OCI-LY3 (cell line): ENCODE results near the gene FAAP100.

Experiments
- H2AFZ ChIP-seq: fragments of 200-600, 300-600 bp; shearing (Covaris generic); 2 replicates; pipeline ENCODE4 v1.6.0; 2014; ENCODE audit warnings: antibody characterized with exemption, low read depth, low read length
- H3K27ac ChIP-seq: fragments of 200-600, 300-600 bp; sonication (generic); 2 replicates; pipeline ENCODE4 v1.5.1; 2014; ENCODE audit warnings: mild to moderate bottlenecking, low read length, moderate library complexity, mixed read lengths
- H3K27me3 ChIP-seq: fragments of 200-600, 300-600 bp; sonication (generic); 2 replicates; pipeline ENCODE4 v1.6.1; 2014; ENCODE audit warnings: low read depth, low read length, mixed read lengths
- H3K36me3 ChIP-seq: fragments of 200-600, 300-600 bp; sonication (generic); replicated peaks from 2 replicates; pipeline ENCODE3; 2014; ENCODE audit warnings: low read depth, low read length, mixed read lengths
- H3K4me1 ChIP-seq: fragments of 300-600, 200-600 bp; sonication (generic); 2 replicates; pipeline ENCODE4 v1.6.1; 2014; ENCODE audit warnings: low read length, mixed read lengths
- H3K4me2 ChIP-seq: fragments of 200-600, 300-600 bp; sonication (generic); 2 replicates; pipeline ENCODE4 v1.6.1; 2014; ENCODE audit warnings: low read length, mixed read lengths
- H3K4me3 ChIP-seq: fragments of 300-600, 200-600 bp; sonication (generic); 2 replicates; pipeline ENCODE4 v1.5.1; 2014; ENCODE audit warnings: antibody characterized with exemption, mild to moderate bottlenecking, low read length, moderate library complexity
- H3K79me2 ChIP-seq: fragments of 300-600, 200-600 bp; shearing (Covaris generic); 2 replicates; pipeline ENCODE4 v1.6.1; 2014; ENCODE audit warnings: mild to moderate bottlenecking, low read length, mixed read lengths
- H3K9ac ChIP-seq: fragments of 300-600, 200-600 bp; shearing (Covaris generic); 2 replicates; pipeline ENCODE4 v1.6.0; 2014; ENCODE audit warnings: mild to moderate bottlenecking, low read length, moderate library complexity
- H3K9me3 ChIP-seq: fragments of 200-600, 300-600 bp; shearing (Covaris generic); 2 replicates; pipeline ENCODE4 v1.6.1; 2014; ENCODE audit warnings: low read length, mixed read lengths; ENCODE audit not compliant: insufficient read depth
- H4K20me1 ChIP-seq: fragments of 200-600, 300-600 bp; sonication (generic); 2 replicates; pipeline ENCODE4 v1.6.1; 2016; ENCODE audit warnings: low read length, mixed read lengths; ENCODE audit not compliant: insufficient read depth
- CTCF ChIP-seq: fragments of 200-600, 300-600 bp; sonication (generic); IDR thresholded peaks from 2 replicates; pipeline ENCODE4 v1.5.1; 2014; ENCODE audit warnings: antibody characterized with exemption, low read length, low read depth
- EZH2phosphoT487 ChIP-seq: fragments of 200-600 bp; shearing (Covaris generic); IDR thresholded peaks from 2 replicates; pipeline ENCODE4 v1.6.1; 2018; ENCODE audit warnings: antibody characterized with exemption, mixed run types, low read depth

Gene FAAP100

DNA sequence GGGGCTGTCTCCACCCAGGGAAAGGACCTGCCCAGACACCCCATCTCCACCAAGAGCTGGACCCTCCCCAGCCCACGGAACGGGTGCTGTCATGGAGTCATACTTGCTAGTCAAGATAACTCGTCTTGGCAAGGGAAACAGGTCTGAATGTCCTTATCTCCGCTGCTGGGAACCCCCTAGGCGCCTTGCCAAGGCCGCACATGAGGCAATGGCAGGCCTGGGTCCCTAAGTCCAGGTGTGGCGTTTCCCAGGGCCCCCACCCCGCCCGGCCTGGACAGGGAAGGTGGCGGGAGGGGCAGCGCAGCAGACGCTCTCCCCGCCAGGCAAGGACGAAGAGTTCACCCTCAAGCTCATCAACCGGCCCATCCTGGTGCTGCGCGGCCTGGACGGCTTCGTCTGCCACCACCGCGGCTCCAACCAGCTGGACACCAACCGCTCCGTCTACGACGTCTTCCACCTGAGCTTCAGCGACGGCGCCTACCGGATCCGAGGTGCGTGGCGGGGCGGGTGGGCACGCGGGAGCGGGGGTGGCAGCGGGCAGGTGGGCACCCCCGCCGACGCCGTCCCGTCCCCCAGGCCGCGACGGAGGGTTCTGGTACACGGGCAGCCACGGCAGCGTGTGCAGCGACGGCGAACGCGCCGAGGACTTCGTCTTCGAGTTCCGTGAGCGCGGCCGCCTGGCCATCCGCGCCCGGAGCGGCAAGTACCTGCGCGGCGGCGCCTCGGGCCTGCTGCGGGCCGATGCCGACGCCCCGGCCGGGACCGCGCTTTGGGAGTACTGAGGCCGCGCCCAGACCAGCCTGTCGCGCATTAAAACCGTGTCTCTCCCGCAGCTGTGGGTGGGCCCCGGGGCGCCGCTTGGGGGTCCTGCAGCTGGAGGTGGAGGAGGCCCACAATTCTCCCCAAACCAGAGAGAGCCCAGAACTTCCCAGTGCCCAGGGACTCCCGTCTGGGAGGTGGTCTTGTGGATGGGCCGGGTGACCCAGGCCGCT, 15.6 kb downstream of the FAAP100 start:
- Histone ChIP-seq H2AFZ (no peak overlapping the region), H3K4me3 (no peak overlapping the region), H3K4me2 (no peak overlapping the region), H3K79me2 (no peaks in the 10 kb centered on the region), H3K27ac (no peak overlapping the region), H3K9me3 (no peaks in the 10 kb centered on the region), H3K36me3 (no peaks in the 10 kb centered on the region), H3K9ac (no peak overlapping the region), H3K4me1 (no peaks in the 10 kb centered on the region), H3K27me3 (no peaks in the 10 kb centered on the region), H4K20me1 (no peaks in the 10 kb centered on the region)
- TF ChIP-seq CTCF = no peak
- TF ChIP-seq EZH2phosphoT487 = no peak

GRCh38 chr17:81535480-81536298, 16.5 kb downstream of the FAAP100 start:
- no peak overlapping the region for H3K4me3 ChIP-seq
- no peaks in the 10 kb centered on the region for H4K20me1 ChIP-seq
- no peak for TF ChIP-seq CTCF
- no peak for TF ChIP-seq EZH2phosphoT487
- H3K27me3 ChIP-seq = no peaks in the 10 kb centered on the region
- no peak overlapping the region for H3K27ac ChIP-seq
- H3K36me3 ChIP-seq = no peaks in the 10 kb centered on the region
- H2AFZ ChIP-seq = no peak overlapping the region
- no peaks in the 10 kb centered on the region for H3K4me1 ChIP-seq
- H3K9me3 ChIP-seq = no peaks in the 10 kb centered on the region
- H3K79me2 ChIP-seq = no peaks in the 10 kb centered on the region
- H3K4me2 ChIP-seq = no peak overlapping the region
- H3K9ac ChIP-seq = no peak overlapping the region

GRCh38 chr17:81535007-81535328, 17.2 kb downstream of the FAAP100 start:
- Histone ChIP-seq H3K27me3 (no peaks in the 10 kb centered on the region), H3K9ac (no peak overlapping the region), H3K4me3 (no peak overlapping the region), H3K79me2 (no peaks in the 10 kb centered on the region), H4K20me1 (no peaks in the 10 kb centered on the region), H3K4me2 (no peak overlapping the region), H3K27ac (no peak overlapping the region), H2AFZ (no peak overlapping the region), H3K36me3 (no peaks in the 10 kb centered on the region), H3K9me3 (no peaks in the 10 kb centered on the region), H3K4me1 (no peaks in the 10 kb centered on the region)
- TF ChIP-seq CTCF (no peak), EZH2phosphoT487 (no peak)
